Measurements from ENCODE around the gene RNF213.
"Not testable (repeated sequence)": the region's sequence is repeated elsewhere in the genome, so short reads cannot be mapped to it uniquely, and the experiment has no call there.

Gene RNF213

GRCh38 chr17:80319999-80320344, 59.3 kb downstream of the RNF213 start:
- no peak for DNase-seq (ENCODE audit: low spot score)

- no peak for DNase-seq (ENCODE audit: low spot score)
Observed at GRCh38 chr17:80320496-80320895, 59.8 kb downstream of the RNF213 start.

GRCh38 chr17:80322864-80323263, 62.2 kb downstream of the RNF213 start:
- no peak for DNase-seq (ENCODE audit: low spot score)

- no peak for DNase-seq (ENCODE audit: low spot score)
Observed at GRCh38 chr17:80323982-80324381, 63.3 kb downstream of the RNF213 start.

- no peak for DNase-seq (ENCODE audit: low spot score)
Observed at GRCh38 chr17:80327518-80327917, 66.9 kb downstream of the RNF213 start.

- no peak for DNase-seq (ENCODE audit: low spot score)
Observed at GRCh38 chr17:80328634-80329380, 68.2 kb downstream of the RNF213 start.

- not testable (repeated sequence) for DNase-seq (ENCODE audit: low spot score)
Observed at GRCh38 chr17:80329421-80329820, 68.8 kb downstream of the RNF213 start.

- no peak for DNase-seq (ENCODE audit: low spot score)
Observed at GRCh38 chr17:80330276-80330675, 69.6 kb downstream of the RNF213 start.

- DNase-seq (ENCODE audit: low spot score) = not testable (repeated sequence)
Observed at GRCh38 chr17:80330938-80331337, 70.3 kb downstream of the RNF213 start.

GRCh38 chr17:80331820-80332219, 71.2 kb downstream of the RNF213 start:
- no peak for DNase-seq (ENCODE audit: low spot score)

GRCh38 chr17:80337195-80337895, 76.7 kb downstream of the RNF213 start:
- no peak for DNase-seq (ENCODE audit: low spot score)

- DNase-seq (ENCODE audit: low spot score) = no peak
Observed at GRCh38 chr17:80339118-80339517, 78.5 kb downstream of the RNF213 start.

GRCh38 chr17:80339731-80340456, 79.2 kb downstream of the RNF213 start:
- DNase-seq (ENCODE audit: low spot score) = no peak

GRCh38 chr17:80345321-80345720, 84.7 kb downstream of the RNF213 start:
- DNase-seq (ENCODE audit: low spot score) = no peak

GRCh38 chr17:80345841-80346497, 85.3 kb downstream of the RNF213 start:
- DNase-seq (ENCODE audit: low spot score) = no peak

- DNase-seq (ENCODE audit: low spot score) = no peak
Observed at GRCh38 chr17:80346498-80347275, 86.0 kb downstream of the RNF213 start.

GRCh38 chr17:80347536-80347935, 86.9 kb downstream of the RNF213 start:
- DNase-seq (ENCODE audit: low spot score) = no peak

- no peak for DNase-seq (ENCODE audit: low spot score)
Observed at GRCh38 chr17:80347948-80348351, 87.3 kb downstream of the RNF213 start.

GRCh38 chr17:80348551-80349150, 88.0 kb downstream of the RNF213 start:
- no peak for DNase-seq (ENCODE audit: low spot score)

- DNase-seq (ENCODE audit: low spot score) = no peak
Observed at GRCh38 chr17:80349151-80349651, 88.5 kb downstream of the RNF213 start.

- DNase-seq (ENCODE audit: low spot score) = no peak
Observed at GRCh38 chr17:80349751-80350150, 89.1 kb downstream of the RNF213 start.
